Caco-2 (cell line): ENCODE data around the gene TSHZ2. TPM values are rescaled to one million over a fixed set of nuclear protein-coding genes. Genes with fewer than 3 reads are reported as not detected.

Experiments used
- BruUV-seq: library from RNA; stranded (reverse); fragments of 400-500 nt; replicated peaks from 2 replicates; lab custom pipeline; 2021; lab: Mats Ljungman, UMichigan
- CTCF ChIA-PET: fragments of 300-600 bp; sonication (Branson Sonifier 250); formaldehyde crosslinking; loops from one replicate; lab custom pipeline; 2022; ENCODE audit warnings: antibody characterized with exemption; lab: Charles Lee
- POLR2A ChIA-PET: fragments of 300-600 bp; sonication (Branson Sonifier 250); formaldehyde crosslinking; loops from one replicate; lab custom pipeline; 2022; ENCODE audit warnings: antibody characterized with exemption; lab: Charles Lee
- DNase-seq, 2 experiments: peaks; one replicate each; pipeline versions ENCODE4 v3.0.0 to v3.0.0-alpha.2; 2020 to 2022
- H3K27me3 ChIP-seq: replicated peaks from 2 replicates; pipeline ENCODE4 v1.6.0; 2011; ENCODE audit warnings: low read length; ENCODE audit not compliant: control insufficient read depth, insufficient read depth
- H3K36me3 ChIP-seq: 2 replicates; pipeline ENCODE4 v1.5.1; 2011; ENCODE audit warnings: low read length; ENCODE audit not compliant: control insufficient read depth, insufficient read depth
- H3K4me1 ChIP-seq: fragments of 250-450 bp; sonication (Bioruptor Pico); 2 replicates; pipeline ENCODE4 v1.5.1; 2020; ENCODE audit warnings: mild to moderate bottlenecking
- H3K4me3 ChIP-seq: 2 replicates; pipeline ENCODE4 v1.5.1; 2011; ENCODE audit warnings: low read depth, mild to moderate bottlenecking, control low read depth, low read length
- H3K9me3 ChIP-seq: fragments of 250-450 bp; sonication (Bioruptor Pico); 2 replicates; pipeline ENCODE4 v1.5.1; 2020; ENCODE audit warnings: mild to moderate bottlenecking, moderate library complexity
- H3K27ac Mint-ChIP-seq: one replicate; pipeline ENCODE4 v1.8.0; 2022; ENCODE audit warnings: mixed read lengths; ENCODE audit not compliant: unreplicated experiment
- H3K27me3 Mint-ChIP-seq: one replicate; pipeline ENCODE4 v1.8.0; 2022; ENCODE audit warnings: mixed read lengths; ENCODE audit not compliant: insufficient read depth, unreplicated experiment
- H3K36me3 Mint-ChIP-seq: one replicate; pipeline ENCODE4 v1.8.0; 2022; ENCODE audit warnings: mild to moderate bottlenecking, mixed read lengths; ENCODE audit not compliant: insufficient read depth, unreplicated experiment
- H3K4me1 Mint-ChIP-seq: one replicate; pipeline ENCODE4 v1.8.0; 2022; ENCODE audit warnings: low read depth, mixed read lengths; ENCODE audit not compliant: unreplicated experiment
- H3K4me3 Mint-ChIP-seq: one replicate; pipeline ENCODE4 v1.8.0; 2022; ENCODE audit warnings: mild to moderate bottlenecking, moderate library complexity, mixed read lengths; ENCODE audit not compliant: unreplicated experiment
- H3K9me3 Mint-ChIP-seq: one replicate; pipeline ENCODE4 v1.8.0; 2022; ENCODE audit warnings: mixed read lengths; ENCODE audit not compliant: unreplicated experiment
- CTCF ChIP-seq, 2 experiments: fragments of 200-600 bp in 1 of 2; IDR thresholded peaks; 1 replicate in 1 of 2; 2 replicates in 1 of 2; pipeline versions ENCODE4 v1.5.1 to v1.8.0; 2011 to 2022; ENCODE audit warnings: antibody characterized with exemption in 1 of 2, control low read depth in 1 of 2, inconsistent platforms in 1 of 2, low read depth in 1 of 2, low read length in 1 of 2, mild to moderate bottlenecking in 1 of 2, moderate library complexity in 1 of 2; ENCODE audit not compliant: insufficient read depth in 1 of 2, severe bottlenecking in 1 of 2, unreplicated experiment in 1 of 2
- intact Hi-C: fragments of 100-400 bp; cut with micrococcal nuclease; formaldehyde crosslinking; loops from one replicate; pipeline ENCODE4 v1.10.0; 2022; ENCODE audit not compliant: unreplicated experiment
- total RNA-seq: library from RNA; stranded (reverse); gene quantifications from 2 replicates; pipeline ENCODE4 v1.2.3, GENCODE V29; 2022

TSHZ2 gene
- total RNA-seq, 1 experiment from 2014 or later, result 0.07 TPM

- no peaks in the 10 kb centered on the region for H3K4me1 ChIP-seq
- intact Hi-C loops, result no loop called here
- H3K4me3 Mint-ChIP-seq, result no peak overlapping the region
- H3K9me3 ChIP-seq, result no peaks in the 10 kb centered on the region
- H3K27me3 ChIP-seq, result peaks cover 2% of the 10 kb centered on the region; the same call in 1 of the 2 replicates
- ChIA-PET CTCF (interaction anchor here (0.9 kb wide), 1 partner anchor 8 kb away, joined by 3 read pairs; no protein-coding TSS in a partner anchor), POLR2A (no interaction called here)
- no peaks in the 10 kb centered on the region for H3K36me3 Mint-ChIP-seq
- H3K4me1 Mint-ChIP-seq, result no peaks in the 10 kb centered on the region
- no peaks in the 10 kb centered on the region for H3K9me3 Mint-ChIP-seq
- H3K27me3 Mint-ChIP-seq, result peaks cover 20% of the 10 kb centered on the region
- no peak overlapping the region for H3K27ac Mint-ChIP-seq
- no peak for TF ChIP-seq CTCF (IDR thresholded peaks at IDR 0.05; ENCODE audit: insufficient read depth in 1 of 2, low read depth in 1 of 2, low read length in 1 of 2, severe bottlenecking in 1 of 2, unreplicated experiment in 1 of 2)
- H3K4me3 ChIP-seq, result no peak overlapping the region
- no peaks in the 10 kb centered on the region for H3K36me3 ChIP-seq
- no peak for DNase-seq
- no TSS peak for BruUV-seq
Measured at GRCh38 chr20:53212018-53212417, 239.9 kb downstream of the TSHZ2 start.

GRCh38 chr20:53214392-53214791 is 242.2 kb downstream of the TSHZ2 start:
- H3K36me3 ChIP-seq, result no peaks in the 10 kb centered on the region
- intact Hi-C loops, result no loop called here
- CTCF ChIA-PET, result no interaction called here
- no peak for DNase-seq
- no peaks in the 10 kb centered on the region for H3K9me3 ChIP-seq
- H3K4me1 ChIP-seq, result no peaks in the 10 kb centered on the region
- no peaks in the 10 kb centered on the region for H3K9me3 Mint-ChIP-seq
- no peak for TF ChIP-seq CTCF (IDR thresholded peaks at IDR 0.05; ENCODE audit: insufficient read depth in 1 of 2, low read depth in 1 of 2, low read length in 1 of 2, severe bottlenecking in 1 of 2, unreplicated experiment in 1 of 2)
- BruUV-seq, result no TSS peak
- H3K4me3 ChIP-seq, result no peak overlapping the region
- H3K27ac Mint-ChIP-seq, result no peak overlapping the region
- peaks cover 2% of the 10 kb centered on the region; the same call in 1 of the 2 replicates for H3K27me3 ChIP-seq
- POLR2A ChIA-PET, result no interaction called here
- no peaks in the 10 kb centered on the region for H3K36me3 Mint-ChIP-seq
- peaks cover 21% of the 10 kb centered on the region for H3K27me3 Mint-ChIP-seq
- no peak overlapping the region for H3K4me3 Mint-ChIP-seq
- H3K4me1 Mint-ChIP-seq, result no peaks in the 10 kb centered on the region

- Histone ChIP-seq H3K9me3 (no peaks in the 10 kb centered on the region), H3K36me3 (no peaks in the 10 kb centered on the region), H3K27me3 (peaks cover 2% of the 10 kb centered on the region; the same call in 1 of the 2 replicates), H3K4me1 (no peaks in the 10 kb centered on the region), H3K4me3 (no peak overlapping the region)
- ChIA-PET CTCF (interaction anchor here (0.6 to 0.7 kb wide), 2 partner anchors 776 to 950 kb away, joined by 3 read pairs; no protein-coding TSS in a partner anchor), POLR2A (no interaction called here)
- Mint-ChIP-seq H3K27ac (no peak overlapping the region), H3K27me3 (peaks cover 20% of the 10 kb centered on the region), H3K36me3 (no peaks in the 10 kb centered on the region), H3K9me3 (no peaks in the 10 kb centered on the region), H3K4me3 (no peak overlapping the region), H3K4me1 (no peaks in the 10 kb centered on the region)
- no peak for DNase-seq
- intact Hi-C loops, result loop anchor here (5.0 kb wide), 1 partner anchor 1023 kb away; the partner anchor contains the start of gene ZFP64
- BruUV-seq, result no TSS peak
- no peak for TF ChIP-seq CTCF (IDR thresholded peaks at IDR 0.05; ENCODE audit: insufficient read depth in 1 of 2, low read depth in 1 of 2, low read length in 1 of 2, severe bottlenecking in 1 of 2, unreplicated experiment in 1 of 2)
Measured at GRCh38 chr20:53215166-53215565, 243.0 kb downstream of the TSHZ2 start.
